Fibroblast of lung (primary cell): ENCODE results near the gene SLC25A24. TPM values are rescaled to one million over a fixed set of nuclear protein-coding genes. Genes with fewer than 3 reads are reported as not detected.

ENCODE experiments used
- DNase-seq, 2 donors: peaks; one replicate each; pipeline versions ENCODE4 v3.0.0 to v3.0.0-alpha.2; 2010; ENCODE audit warnings: low read depth in 2 of 2
- H2AFZ ChIP-seq: 2 replicates; pipeline ENCODE4 v1.5.1; 2012; ENCODE audit warnings: low read length, control low read depth, inconsistent platforms
- H3K27ac ChIP-seq: 2 replicates; pipeline ENCODE4 v1.5.1; 2011; ENCODE audit warnings: low read length, control low read depth; ENCODE audit not compliant: insufficient read depth
- H3K27me3 ChIP-seq: 2 replicates; pipeline ENCODE4 v1.5.1; 2011; ENCODE audit warnings: mild to moderate bottlenecking, low read length; ENCODE audit not compliant: control insufficient read depth, insufficient read depth
- H3K36me3 ChIP-seq: 2 replicates; pipeline ENCODE4 v1.5.1; 2011; ENCODE audit warnings: low read length; ENCODE audit not compliant: control insufficient read depth, insufficient read depth
- H3K4me1 ChIP-seq: 2 replicates; pipeline ENCODE4 v1.5.1; 2011; ENCODE audit warnings: low read length; ENCODE audit not compliant: control insufficient read depth, insufficient read depth; ENCODE audit errors: extremely low read depth
- H3K4me2 ChIP-seq: 2 replicates; pipeline ENCODE4 v1.5.1; 2011; ENCODE audit warnings: low read length, control low read depth; ENCODE audit not compliant: insufficient read depth; ENCODE audit errors: extremely low read depth
- H3K4me3 ChIP-seq, 4 experiments: fragments of 200-600 bp in 1 of 4; sonication (generic) in 1 of 4; replicated peaks in 1 of 4; 2 replicates each; pipeline ENCODE4 v1.5.1; 2011 to 2016; ENCODE audit warnings: low read length in 4 of 4, low read depth in 3 of 4, mild to moderate bottlenecking in 3 of 4, control low read depth in 2 of 4, inconsistent platforms in 1 of 4, mixed read lengths in 1 of 4; ENCODE audit not compliant: insufficient read depth in 1 of 4; ENCODE audit errors: control extremely low read depth in 1 of 4
- H3K79me2 ChIP-seq: 2 replicates; pipeline ENCODE4 v1.5.1; 2012; ENCODE audit warnings: mild to moderate bottlenecking, low read length, inconsistent platforms; ENCODE audit not compliant: control insufficient read depth, insufficient read depth
- H3K9ac ChIP-seq: 2 replicates; pipeline ENCODE4 v1.5.1; 2011; ENCODE audit warnings: mild to moderate bottlenecking, low read length, control low read depth; ENCODE audit not compliant: insufficient read depth
- H3K9me3 ChIP-seq: 2 replicates; pipeline ENCODE4 v1.5.1; 2012; ENCODE audit warnings: low read depth, low read length; ENCODE audit not compliant: control insufficient read depth, insufficient read depth
- H4K20me1 ChIP-seq: 2 replicates; pipeline ENCODE4 v1.5.1; 2011; ENCODE audit warnings: low read length; ENCODE audit not compliant: control insufficient read depth, insufficient read depth; ENCODE audit errors: extremely low read depth
- CTCF ChIP-seq, 2 donors: IDR thresholded peaks in 1 of 2; conservative IDR thresholded peaks in 1 of 2; 1 replicate in 1 of 2; 2 replicates in 1 of 2; pipeline ENCODE4 v1.5.1; 2011 to 2012; ENCODE audit warnings: low read length in 2 of 2, control low read depth in 1 of 2, inconsistent platforms in 1 of 2, low read depth in 1 of 2, mild to moderate bottlenecking in 1 of 2
- EZH2 ChIP-seq: IDR thresholded peaks from 2 replicates; pipeline ENCODE4 v1.5.1; 2012; ENCODE audit warnings: low read length, control low read depth, mild to moderate bottlenecking; ENCODE audit errors: missing control alignments
- polyA plus RNA-seq, 2 donors: library from polyadenylated mRNA; depleted of rRNA in 1 of 2; stranded (reverse) in 1 of 2; unstranded in 1 of 2; fragments of >200 nt; gene quantifications; 2 replicates each; pipeline ENCODE4 v1.2.1, GENCODE V29; 2011 to 2012; ENCODE audit warnings: missing spikeins in 1 of 2
- total RNA-seq: library from RNA; depleted of rRNA; stranded (reverse); fragments of >200 nt; gene quantifications from 2 replicates; pipeline ENCODE4 v1.2.1, GENCODE V29; 2014

The SLC25A24 gene
- total and polyA plus RNA-seq, 2 donors (not counting 1 experiment from before 2014, with no cell fraction given) = 51.2 to 51.6 TPM

GRCh38 chr1:108096089-108096488 lies 104.1 kb downstream of the SLC25A24 start:
- TF ChIP-seq EZH2 (no peak), CTCF (conservative IDR thresholded peaks at IDR 0.05 in 1 of 2, IDR thresholded peaks at IDR 0.05 in 1 of 2; ENCODE audit: low read depth in 1 of 2, low read length in 2 of 2) (no peak)
- DNase-seq = no peak
- Histone ChIP-seq H3K27ac (no peak overlapping the region), H3K27me3 (peaks cover 3% of the 10 kb centered on the region), H3K9ac (no peak overlapping the region), H3K4me1 (no peaks in the 10 kb centered on the region), H4K20me1 (no peaks in the 10 kb centered on the region), H3K4me3 (no peak overlapping the region), H2AFZ (no peak overlapping the region), H3K36me3 (no peaks in the 10 kb centered on the region), H3K9me3 (no peaks in the 10 kb centered on the region), H3K4me2 (no peak overlapping the region), H3K79me2 (no peaks in the 10 kb centered on the region)

- Histone ChIP-seq H3K4me3 (no peak overlapping the region), H3K27me3 (no peaks in the 10 kb centered on the region), H3K9ac (no peak overlapping the region), H4K20me1 (no peaks in the 10 kb centered on the region), H2AFZ (no peak overlapping the region), H3K4me1 (no peaks in the 10 kb centered on the region), H3K4me2 (no peak overlapping the region), H3K9me3 (no peaks in the 10 kb centered on the region), H3K36me3 (no peaks in the 10 kb centered on the region), H3K27ac (no peak overlapping the region), H3K79me2 (no peaks in the 10 kb centered on the region)
- peak in 1 of 2 donors; percentile 6 for DNase-seq
- no peak for TF ChIP-seq CTCF (conservative IDR thresholded peaks at IDR 0.05 in 1 of 2, IDR thresholded peaks at IDR 0.05 in 1 of 2; ENCODE audit: low read depth in 1 of 2, low read length in 2 of 2)
- TF ChIP-seq EZH2 = no peak
Measured at GRCh38 chr1:108089477-108089876, 110.7 kb downstream of the SLC25A24 start.

- H3K27ac ChIP-seq = no peak overlapping the region
- H4K20me1 ChIP-seq = no peaks in the 10 kb centered on the region
- H3K79me2 ChIP-seq = no peaks in the 10 kb centered on the region
- no peak for DNase-seq
- no peaks in the 10 kb centered on the region for H3K4me1 ChIP-seq
- no peaks in the 10 kb centered on the region for H3K27me3 ChIP-seq
- H3K4me3 ChIP-seq = no peak overlapping the region
- no peak overlapping the region for H2AFZ ChIP-seq
- H3K9me3 ChIP-seq = no peaks in the 10 kb centered on the region
- no peak overlapping the region for H3K4me2 ChIP-seq
- no peaks in the 10 kb centered on the region for H3K36me3 ChIP-seq
- no peak overlapping the region for H3K9ac ChIP-seq
- no peak for TF ChIP-seq EZH2
- TF ChIP-seq CTCF (conservative IDR thresholded peaks at IDR 0.05 in 1 of 2, IDR thresholded peaks at IDR 0.05 in 1 of 2; ENCODE audit: low read depth in 1 of 2, low read length in 2 of 2) = no peak
Measured at GRCh38 chr1:108085628-108086027, 114.5 kb downstream of the SLC25A24 start.
